ENCODE results near the gene EPHA1. TPM values are rescaled to one million over a fixed set of nuclear protein-coding genes. Genes with fewer than 3 reads are reported as not detected.
"Not testable (repeated sequence)": the region's sequence is repeated elsewhere in the genome, so short reads cannot be mapped to it uniquely, and the experiment has no call there.

EPHA1 gene
- total RNA-seq, 2 experiments from 2014 or later: 0.47 to 1.6 TPM

GRCh38 chr7:143420624-143421023, 12.0 kb upstream of the EPHA1 start:
- H3K36me3 Mint-ChIP-seq; H3K4me1 Mint-ChIP-seq; DNase-seq; H3K4me3 Mint-ChIP-seq; CTCF ChIA-PET; H3K27me3 Mint-ChIP-seq; H3K9me3 Mint-ChIP-seq (ENCODE audit: low read depth); ATAC-seq; H3K27ac Mint-ChIP-seq: not testable (repeated sequence)

GRCh38 chr7:143419880-143420279, 11.2 kb upstream of the EPHA1 start:
- Mint-ChIP-seq H3K4me1 (peaks cover 2% of the 10 kb centered on the region), H3K9me3 (ENCODE audit: low read depth) (no peaks in the 10 kb centered on the region), H3K27me3 (peaks cover 5% of the 10 kb centered on the region), H3K27ac (no peak overlapping the region), H3K36me3 (peaks cover 3% of the 10 kb centered on the region), H3K4me3 (no peak overlapping the region)
- ATAC-seq (no peak), DNase-seq (no peak)
- CTCF ChIA-PET: no interaction called here

GRCh38 chr7:143418681-143419458, 10.2 kb upstream of the EPHA1 start:
- CTCF ChIA-PET: interaction anchor here (2.0 to 4.2 kb wide), 3 partner anchors 8 to 19 kb away, joined by 4 to 25 read pairs (median 8); partner anchors contain the start of gene EPHA1
- Mint-ChIP-seq H3K27me3 (peaks cover 5% of the 10 kb centered on the region), H3K36me3 (peaks cover 3% of the 10 kb centered on the region), H3K9me3 (ENCODE audit: low read depth) (no peaks in the 10 kb centered on the region), H3K4me3 (no peak overlapping the region), H3K4me1 (peaks cover 2% of the 10 kb centered on the region), H3K27ac (no peak overlapping the region)
- ATAC-seq: no peak
- DNase-seq: no peak

GRCh38 chr7:143417734-143418383, 9.2 kb upstream of the EPHA1 start:
- CTCF ChIA-PET: interaction anchor here (0.8 to 4.6 kb wide), 13 partner anchors 9 to 1034 kb away, joined by 3 to 51 read pairs (median 4); partner anchors contain the start of gene EPHA1
- H3K27me3 Mint-ChIP-seq: peaks cover 7% of the 10 kb centered on the region
- no peak overlapping the region for H3K4me3 Mint-ChIP-seq
- H3K36me3 Mint-ChIP-seq: peaks cover 3% of the 10 kb centered on the region
- no peak overlapping the region for H3K27ac Mint-ChIP-seq
- ATAC-seq (no peak), DNase-seq (no peak)
- peaks cover 2% of the 10 kb centered on the region for H3K4me1 Mint-ChIP-seq
- no peaks in the 10 kb centered on the region for H3K9me3 Mint-ChIP-seq (ENCODE audit: low read depth)

GRCh38 chr7:143416565-143417149, 8.0 kb upstream of the EPHA1 start:
- peak; percentile 64 for ATAC-seq
- H3K4me3 Mint-ChIP-seq: no peak overlapping the region
- DNase-seq: no peak
- H3K4me1 Mint-ChIP-seq: peaks cover 2% of the 10 kb centered on the region
- CTCF ChIA-PET: interaction anchor here (0.6 to 4.6 kb wide), 29 partner anchors 9 to 1032 kb away, joined by 3 to 51 read pairs (median 4); partner anchors contain the start of gene EPHA1
- H3K9me3 Mint-ChIP-seq (ENCODE audit: low read depth): no peaks in the 10 kb centered on the region
- peaks cover 3% of the 10 kb centered on the region for H3K36me3 Mint-ChIP-seq
- H3K27ac Mint-ChIP-seq: no peak overlapping the region
- H3K27me3 Mint-ChIP-seq: peaks cover 7% of the 10 kb centered on the region

GRCh38 chr7:143415742-143416397, 7.2 kb upstream of the EPHA1 start:
- peaks cover 7% of the 10 kb centered on the region for H3K27me3 Mint-ChIP-seq
- H3K4me3 Mint-ChIP-seq: no peak overlapping the region
- ATAC-seq (no peak), DNase-seq (no peak)
- CTCF ChIA-PET: interaction anchor here (0.7 to 4.6 kb wide), 19 partner anchors 8 to 413 kb away, joined by 3 to 51 read pairs (median 5); partner anchors contain the start of gene EPHA1
- no peaks in the 10 kb centered on the region for H3K9me3 Mint-ChIP-seq (ENCODE audit: low read depth)
- H3K27ac Mint-ChIP-seq: no peak overlapping the region
- H3K4me1 Mint-ChIP-seq: peaks cover 2% of the 10 kb centered on the region
- peaks cover 3% of the 10 kb centered on the region for H3K36me3 Mint-ChIP-seq

- not testable (repeated sequence) for ATAC-seq; H3K4me3 Mint-ChIP-seq; H3K36me3 Mint-ChIP-seq; H3K4me1 Mint-ChIP-seq; H3K9me3 Mint-ChIP-seq (ENCODE audit: low read depth); DNase-seq; H3K27me3 Mint-ChIP-seq; H3K27ac Mint-ChIP-seq
- CTCF ChIA-PET: interaction anchor here (1.0 to 4.6 kb wide), 9 partner anchors 8 to 413 kb away, joined by 3 to 51 read pairs (median 4); partner anchors contain the start of gene EPHA1
These were observed 6.6 kb upstream of the EPHA1 start for GRCh38 chr7:143415209-143415608.

- H3K27me3 Mint-ChIP-seq: peaks cover 3% of the 10 kb centered on the region
- H3K27ac Mint-ChIP-seq: no peak overlapping the region
- H3K9me3 Mint-ChIP-seq (ENCODE audit: low read depth): no peaks in the 10 kb centered on the region
- CTCF ChIA-PET: no interaction called here
- DNase-seq: peak; percentile 5
- no peak overlapping the region for H3K4me3 Mint-ChIP-seq
- peaks cover 19% of the 10 kb centered on the region for H3K4me1 Mint-ChIP-seq
- ATAC-seq: no peak
- H3K36me3 Mint-ChIP-seq: no peaks in the 10 kb centered on the region
These were observed 4.5 kb upstream of the EPHA1 start for GRCh38 chr7:143413123-143413522.

GRCh38 chr7:143411976-143412708, 3.5 kb upstream of the EPHA1 start:
- Mint-ChIP-seq H3K36me3 (no peaks in the 10 kb centered on the region), H3K4me3 (no peak overlapping the region), H3K27ac (no peak overlapping the region), H3K27me3 (peaks cover 3% of the 10 kb centered on the region), H3K4me1 (peaks cover 29% of the 10 kb centered on the region), H3K9me3 (ENCODE audit: low read depth) (no peaks in the 10 kb centered on the region)
- no peak for ATAC-seq
- peak; percentile 36 for DNase-seq
- CTCF ChIA-PET: interaction anchor here (1.0 kb wide), 1 partner anchor 171 kb away, joined by 4 read pairs; no protein-coding TSS in a partner anchor

GRCh38 chr7:143410521-143411004, 1.9 kb upstream of the EPHA1 start:
- no peak overlapping the region for H3K27ac Mint-ChIP-seq
- DNase-seq (no peak), ATAC-seq (no peak)
- H3K9me3 Mint-ChIP-seq (ENCODE audit: low read depth): no peaks in the 10 kb centered on the region
- CTCF ChIA-PET: interaction anchor here (5.2 to 6.3 kb wide), 2 partner anchors 30 to 170 kb away, joined by 40 to 46 read pairs; partner anchors contain the start of gene ZYX
- H3K27me3 Mint-ChIP-seq: peaks cover 6% of the 10 kb centered on the region
- H3K36me3 Mint-ChIP-seq: no peaks in the 10 kb centered on the region
- H3K4me1 Mint-ChIP-seq: peaks cover 31% of the 10 kb centered on the region
- H3K4me3 Mint-ChIP-seq: no peak overlapping the region

GRCh38 chr7:143408252-143408685, 387 bp downstream of the EPHA1 start:
- Mint-ChIP-seq H3K9me3 (ENCODE audit: low read depth) (no peaks in the 10 kb centered on the region), H3K27ac (no peak overlapping the region), H3K4me3 (peak overlapping the region; percentile 56), H3K4me1 (peaks cover 31% of the 10 kb centered on the region), H3K27me3 (peaks cover 6% of the 10 kb centered on the region), H3K36me3 (no peaks in the 10 kb centered on the region)
- CTCF ChIA-PET: interaction anchor here (0.8 to 6.3 kb wide), 16 partner anchors 8 to 193 kb away, joined by 3 to 46 read pairs (median 4); partner anchors contain the start of gene ZYX
- ATAC-seq (no peak), DNase-seq (no peak)
